Head of caudate nucleus (tissue), 42 donors: ENCODE results near the gene CP.
"Not testable (repeated sequence)": the region's sequence is repeated elsewhere in the genome, so short reads cannot be mapped to it uniquely, and the experiment has no call there.

Experiments
- DNase-seq, 42 donors: peaks; one replicate each; pipeline versions ENCODE4 v3.0.0 to v3.0.0-alpha.2; 2020 to 2021; ENCODE audit warnings: mixed read lengths in 7 of 42
- intact Hi-C: fragments of 100-400 bp; cut with DNase I; formaldehyde crosslinking; loops from one replicate; pipeline ENCODE4 v1.15.0; 2022

CP gene

GRCh38 chr3:149196805-149197592 lies 24.6 kb downstream of the CP start:
- intact Hi-C loops, DNase-seq: not testable (repeated sequence)

DNA sequence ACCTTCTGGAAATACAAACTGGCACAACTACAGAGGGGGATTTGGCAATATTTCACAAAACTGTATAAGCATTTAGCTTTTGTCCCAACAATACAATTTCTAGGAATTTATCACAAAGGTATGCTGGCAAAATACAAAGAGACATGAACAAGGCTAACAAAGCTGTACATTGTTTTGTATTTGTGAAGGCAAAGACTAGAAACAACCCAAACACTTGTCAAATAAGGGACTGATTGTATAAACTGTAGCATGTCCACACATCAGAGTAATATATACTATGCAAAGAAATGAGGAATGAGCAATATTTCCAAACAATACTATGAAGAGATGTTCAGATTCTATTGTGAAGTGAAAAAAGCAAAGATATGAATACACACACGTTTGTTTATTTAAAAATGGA lies 26.4 kb downstream of the CP start:
- intact Hi-C loops: no loop called here
- DNase-seq: no peak

DNA sequence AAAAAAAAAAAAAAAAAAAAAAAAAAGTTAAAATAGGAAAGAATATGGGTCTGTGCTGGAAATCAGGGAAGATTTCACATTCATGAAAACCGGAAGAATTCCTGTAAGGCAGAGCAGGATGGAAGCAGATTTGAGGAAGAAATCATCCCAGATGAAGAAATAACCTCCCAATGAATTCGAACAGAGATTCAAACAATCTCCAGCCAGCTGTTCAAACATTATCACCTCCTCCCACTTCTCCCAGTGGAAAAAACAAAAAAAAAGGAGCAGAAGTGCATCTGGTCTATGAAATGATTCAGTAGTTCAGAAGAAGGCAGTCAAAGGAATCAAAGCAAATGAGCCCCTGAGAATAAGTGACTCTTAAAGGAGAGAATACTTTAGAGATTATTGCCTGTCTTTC lies 33.1 kb downstream of the CP start:
- intact Hi-C loops: no loop called here
- no peak for DNase-seq

DNA sequence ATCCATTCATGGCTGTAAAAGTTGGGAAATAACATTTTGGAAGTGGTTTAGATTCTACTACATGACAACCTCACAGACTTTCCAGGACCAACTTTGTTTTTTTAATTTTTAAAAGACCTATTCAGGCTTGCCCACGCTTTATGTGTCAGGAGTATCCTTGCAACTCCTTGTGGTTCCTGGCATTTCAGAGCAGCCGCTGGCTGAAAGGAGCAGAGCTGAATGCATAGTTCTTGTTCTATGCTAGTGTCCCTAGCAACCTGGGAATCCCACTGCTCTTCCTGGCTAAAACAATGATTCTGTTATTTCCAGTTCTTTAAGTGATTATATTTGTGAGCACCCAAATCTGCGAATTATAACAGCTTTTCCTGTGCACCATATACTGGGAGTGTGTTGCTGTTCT lies 34.9 kb downstream of the CP start:
- peak in 8 of 42 donors; percentile 8 to 43 (median 20) for DNase-seq
- intact Hi-C loops: no loop called here

GRCh38 chr3:149186219-149186618 lies 35.4 kb downstream of the CP start:
- no peak for DNase-seq
- intact Hi-C loops: no loop called here

GRCh38 chr3:149181182-149181581 lies 40.4 kb downstream of the CP start:
- DNase-seq: no peak
- intact Hi-C loops: no loop called here

DNA sequence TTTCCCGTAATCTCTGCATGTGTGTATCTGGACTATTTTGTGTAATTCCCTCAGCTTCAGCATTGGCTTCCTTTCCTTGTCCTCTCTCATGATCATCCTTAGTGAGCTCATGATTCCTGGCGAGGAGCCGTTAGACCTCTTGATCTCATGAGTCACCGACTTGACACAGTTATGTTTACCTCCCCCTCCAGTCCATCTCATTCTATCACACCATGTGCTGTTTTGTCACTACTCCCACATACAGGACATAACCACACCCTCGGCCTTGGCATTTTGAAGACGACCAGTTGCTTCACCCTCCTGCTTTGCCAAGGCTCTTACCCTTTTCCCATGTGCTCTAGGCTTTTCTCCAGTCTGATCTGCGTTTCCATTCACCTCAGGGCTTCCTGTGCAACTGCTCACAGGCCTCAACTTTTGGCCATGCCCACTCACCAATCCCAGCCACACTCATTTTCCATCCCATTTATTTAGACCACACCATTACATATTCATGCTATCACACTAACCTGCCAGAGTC lies 41.5 kb downstream of the CP start:
- intact Hi-C loops: no loop called here
- no peak for DNase-seq

GRCh38 chr3:149179220-149179619 lies 42.4 kb downstream of the CP start:
- intact Hi-C loops: no loop called here
- no peak for DNase-seq

DNA sequence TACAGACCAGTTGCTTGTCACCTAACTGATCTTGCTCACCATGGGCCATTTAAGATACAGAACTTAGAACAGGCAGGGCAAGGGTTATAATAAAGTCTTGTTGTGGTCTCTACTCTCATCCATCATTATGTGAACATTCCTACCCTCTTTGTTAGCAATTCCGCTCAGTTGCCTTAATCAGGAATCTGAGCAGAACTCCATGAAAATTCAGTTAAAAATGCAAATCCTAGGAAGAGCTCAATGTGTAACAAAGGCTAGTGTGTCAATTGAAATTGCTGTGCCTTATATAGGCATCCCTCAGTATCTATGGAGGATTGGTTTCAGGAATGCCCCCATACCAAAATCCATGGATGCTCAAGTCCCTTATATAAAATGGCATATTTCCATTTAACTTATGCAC lies 44.5 kb downstream of the CP start:
- DNase-seq: no peak
- intact Hi-C loops: no loop called here

DNA sequence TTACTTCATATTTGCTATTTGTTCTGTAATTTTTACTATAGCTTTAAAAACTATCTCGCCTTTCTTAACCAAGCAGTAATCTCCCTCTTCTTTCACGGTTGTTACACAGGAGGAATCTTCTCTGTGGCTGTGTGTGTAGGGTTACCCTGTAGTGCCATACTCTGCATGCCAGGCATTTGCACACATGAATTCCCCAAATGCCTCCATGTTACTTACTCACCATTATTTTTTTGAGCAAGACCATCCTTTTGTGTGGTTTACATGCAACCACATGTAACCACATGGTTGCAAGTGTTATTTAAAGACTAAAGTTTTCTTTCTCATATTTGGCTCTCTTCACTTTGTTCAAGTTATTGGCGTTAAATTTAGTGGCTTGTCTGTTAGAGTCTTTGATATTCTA lies 46.7 kb downstream of the CP start:
- DNase-seq: no peak
- intact Hi-C loops: no loop called here

GRCh38 chr3:149170672-149171071 lies 51.0 kb downstream of the CP start:
- intact Hi-C loops: no loop called here
- no peak for DNase-seq

- intact Hi-C loops: no loop called here
- no peak for DNase-seq
Measured at GRCh38 chr3:149167898-149168297, 53.7 kb downstream of the CP start.

GRCh38 chr3:149163066-149163465 lies 58.6 kb downstream of the CP start:
- intact Hi-C loops: no loop called here
- no peak for DNase-seq

GRCh38 chr3:149162007-149162406 lies 59.6 kb downstream of the CP start:
- no peak for DNase-seq

GRCh38 chr3:149160754-149161300 lies 60.8 kb downstream of the CP start:
- intact Hi-C loops: no loop called here
- DNase-seq: no peak

More at GRCh38 chr3:149162007-149162406, 59.6 kb downstream of the CP start:
- intact Hi-C loops: no loop called here

- DNase-seq: no peak
- intact Hi-C loops: no loop called here
Measured at GRCh38 chr3:149153402-149153801, 68.2 kb downstream of the CP start.

DNA sequence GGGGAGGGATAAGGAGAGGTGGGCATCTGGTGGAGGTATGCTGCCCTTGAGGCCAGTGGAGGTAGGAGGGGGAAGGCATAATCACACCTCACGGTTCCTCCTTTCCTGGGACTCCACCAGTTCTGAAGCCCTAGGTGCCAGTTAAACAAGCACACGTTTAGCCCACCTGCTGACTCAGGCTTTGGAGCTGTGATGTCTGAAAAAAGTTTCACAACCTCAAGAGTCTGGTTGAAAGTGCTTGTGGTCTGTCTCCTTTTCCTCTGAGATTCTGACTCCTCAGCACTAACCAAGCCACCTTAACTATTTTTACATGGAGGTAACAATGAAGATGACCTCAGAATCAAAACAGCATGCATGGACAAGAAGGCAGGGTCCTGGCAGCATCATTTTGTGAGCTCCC lies 69.2 kb downstream of the CP start:
- intact Hi-C loops: no loop called here
- no peak for DNase-seq

GRCh38 chr3:149151843-149152242 lies 69.8 kb downstream of the CP start:
- intact Hi-C loops: no loop called here
- DNase-seq: peak in 1 of 42 donors; percentile 10

DNA sequence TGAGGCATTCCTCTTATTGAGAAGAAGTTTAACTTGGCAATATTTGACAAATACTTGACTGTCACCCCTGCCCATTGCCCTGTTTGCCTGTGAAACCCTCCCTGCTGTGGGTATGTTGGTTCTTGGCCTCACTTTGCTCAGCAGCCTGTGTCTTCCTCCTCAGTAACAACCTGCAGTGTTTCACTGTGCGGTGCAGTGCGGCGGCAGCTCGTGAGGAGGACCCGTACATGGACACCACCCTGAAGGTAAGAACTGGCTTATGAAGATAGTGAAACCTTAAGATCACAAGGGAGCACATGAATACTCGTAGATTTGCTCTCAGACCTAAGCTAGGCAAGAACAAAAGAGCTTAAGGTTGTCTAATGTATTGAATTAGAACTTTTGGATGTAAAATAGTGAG lies 71.2 kb downstream of the CP start:
- intact Hi-C loops: no loop called here
- DNase-seq: no peak

- DNase-seq: no peak
- intact Hi-C loops: no loop called here
Measured at GRCh38 chr3:149145974-149146373, 75.7 kb downstream of the CP start.

GRCh38 chr3:149145356-149145755 lies 76.3 kb downstream of the CP start:
- no peak for DNase-seq
- intact Hi-C loops: no loop called here
